DMS 273 (cell line): ENCODE measurements around the gene ATG14.
"Not testable (repeated sequence)": the region's sequence is repeated elsewhere in the genome, so short reads cannot be mapped to it uniquely, and the experiment has no call there.

Source experiments
- DNase-seq: peaks from one replicate; lab custom pipeline; 2025; ENCODE audit not compliant: unreplicated experiment; lab: John Stamatoyannopoulos, UW

Gene ATG14

DNA sequence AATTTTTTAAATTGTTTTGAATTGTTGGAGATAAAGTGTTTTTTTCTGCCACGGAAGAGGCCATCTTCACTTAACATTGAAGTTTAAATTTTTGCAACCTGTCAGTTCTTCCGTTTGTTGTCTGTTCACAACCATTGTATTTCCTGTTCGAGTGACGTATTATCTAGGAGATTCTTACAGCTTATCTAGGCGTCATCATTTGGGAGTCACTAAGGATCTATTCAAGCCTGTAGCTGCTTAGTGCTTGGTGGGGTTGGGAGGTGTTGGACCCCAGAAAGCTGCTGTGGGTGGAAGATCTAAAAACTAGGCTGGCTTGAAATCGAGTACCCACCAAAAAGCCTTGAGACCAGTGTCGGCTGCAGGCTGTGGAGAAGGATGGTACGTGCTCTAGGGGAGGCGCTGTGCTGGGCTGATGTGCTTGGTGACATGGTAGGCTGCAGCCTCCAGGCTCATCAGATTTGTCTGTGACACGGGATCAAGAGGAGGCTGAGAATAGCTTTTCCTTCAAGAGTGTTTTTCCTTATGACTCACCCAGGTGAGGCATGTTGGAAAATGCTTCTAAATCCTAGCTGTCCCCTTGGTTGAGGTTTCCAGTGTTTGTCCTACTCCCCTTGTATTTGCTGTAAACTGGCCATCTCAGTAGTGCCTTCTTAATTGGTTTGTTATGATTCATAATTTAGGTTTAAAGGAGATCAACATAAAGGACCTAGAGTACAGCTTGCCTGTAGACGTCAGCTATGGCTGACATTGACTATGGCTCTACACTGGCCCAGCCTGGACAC lies 57.8 kb downstream of the ATG14 start:
- no peak for DNase-seq

DNA sequence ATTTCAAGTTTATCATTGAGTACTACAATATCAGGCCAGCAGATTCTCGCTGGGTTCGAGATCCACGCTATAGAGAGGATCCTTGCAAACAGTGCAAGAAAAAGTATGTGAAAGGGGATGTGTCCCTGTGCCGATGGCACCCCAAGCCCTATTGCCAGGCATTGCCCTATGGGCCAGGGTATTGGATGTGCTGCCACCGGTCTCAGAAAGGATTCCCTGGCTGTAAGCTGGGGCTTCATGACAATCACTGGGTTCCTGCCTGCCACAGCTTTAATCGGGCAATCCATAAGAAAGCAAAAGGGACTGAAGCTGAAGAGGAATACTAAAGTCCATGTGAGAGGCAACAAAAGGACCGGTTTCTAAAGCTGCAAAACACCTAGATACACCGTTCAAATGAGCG lies 59.4 kb downstream of the ATG14 start:
- no peak for DNase-seq

DNA sequence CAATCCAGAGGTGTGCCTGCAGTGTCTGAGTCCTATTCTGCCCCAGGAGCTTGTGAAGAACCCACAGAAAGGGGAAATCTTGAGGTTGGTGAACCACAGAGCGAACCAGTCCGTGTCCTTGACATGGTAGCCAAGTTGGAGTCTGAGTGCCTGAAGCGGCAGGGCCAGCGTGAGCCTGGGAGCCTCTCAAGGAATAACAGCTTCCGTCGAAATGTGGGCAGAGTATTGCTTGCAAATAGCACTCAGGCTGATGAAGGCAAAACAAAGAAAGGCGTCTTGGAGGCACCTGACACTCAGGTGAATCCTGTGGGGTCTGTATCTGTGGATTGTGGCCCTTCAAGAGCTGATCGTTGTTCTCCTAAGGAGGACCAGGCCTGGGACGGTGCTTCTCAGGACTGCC lies 60.5 kb downstream of the ATG14 start:
- DNase-seq, result no peak

DNA sequence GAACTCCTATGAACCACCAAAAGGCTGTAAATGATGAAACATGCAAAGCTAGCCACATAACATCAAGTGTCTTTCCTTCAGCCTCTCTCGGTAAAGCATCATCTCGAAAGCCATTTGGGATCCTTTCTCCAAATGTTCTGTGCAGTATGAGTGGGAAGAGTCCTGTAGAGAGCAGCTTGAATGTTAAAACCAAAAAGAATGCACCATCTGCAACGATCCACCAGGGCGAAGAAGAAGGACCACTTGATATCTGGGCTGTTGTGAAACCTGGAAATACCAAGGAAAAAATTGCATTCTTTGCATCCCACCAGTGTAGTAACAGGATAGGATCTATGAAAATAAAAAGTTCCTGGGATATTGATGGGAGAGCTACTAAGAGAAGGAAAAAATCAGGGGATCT lies 61.2 kb downstream of the ATG14 start:
- DNase-seq, result no peak

- DNase-seq, result no peak
Observed at GRCh38 chr14:55349565-55349964, 62.1 kb downstream of the ATG14 start.

- peak; percentile 38 for DNase-seq
Observed at GRCh38 chr14:55348766-55349453, 62.7 kb downstream of the ATG14 start.

DNA sequence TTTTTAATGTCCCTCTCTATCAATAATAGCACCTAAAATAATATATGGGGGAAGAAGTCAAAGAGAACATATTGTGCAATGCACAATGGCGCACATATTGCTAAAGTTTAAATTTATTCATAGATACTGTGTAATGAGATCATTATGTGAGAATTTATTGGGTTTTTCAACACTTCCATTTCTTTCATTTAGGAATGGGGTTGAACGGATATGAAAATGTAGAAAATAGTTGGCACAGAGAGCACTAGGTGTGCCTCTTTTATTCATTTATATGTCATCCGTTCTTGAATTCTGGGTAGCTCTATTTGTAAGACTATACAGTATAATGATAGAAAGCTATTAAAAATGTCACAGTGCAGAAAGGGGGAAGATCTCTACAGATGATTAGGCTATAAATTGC lies 63.9 kb downstream of the ATG14 start:
- no peak for DNase-seq

DNA sequence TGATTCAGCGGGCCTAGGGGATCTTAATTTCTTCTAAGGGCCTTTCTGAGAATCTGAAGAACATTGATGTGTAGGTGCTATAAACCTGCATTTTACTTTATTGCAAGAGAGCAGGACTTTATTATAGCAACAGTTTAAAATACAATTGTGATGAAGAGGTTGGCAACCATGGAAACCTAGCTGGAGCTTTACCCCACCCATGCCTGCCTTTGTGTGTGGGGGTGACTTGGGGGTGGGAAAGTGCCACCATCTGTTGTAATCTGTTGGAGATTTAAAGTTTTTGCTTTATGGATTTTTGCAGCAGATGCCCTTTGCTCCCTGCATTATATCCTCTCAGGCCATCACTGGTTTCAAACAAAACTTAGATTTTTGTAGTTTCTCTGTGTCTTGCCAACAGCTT lies 64.6 kb downstream of the ATG14 start:
- peak; percentile 20 for DNase-seq

- DNase-seq, result not testable (repeated sequence)
Observed at GRCh38 chr14:55344582-55345163, 67.0 kb downstream of the ATG14 start.

- no peak for DNase-seq
Observed at GRCh38 chr14:55341781-55342180, 69.8 kb downstream of the ATG14 start.

DNA sequence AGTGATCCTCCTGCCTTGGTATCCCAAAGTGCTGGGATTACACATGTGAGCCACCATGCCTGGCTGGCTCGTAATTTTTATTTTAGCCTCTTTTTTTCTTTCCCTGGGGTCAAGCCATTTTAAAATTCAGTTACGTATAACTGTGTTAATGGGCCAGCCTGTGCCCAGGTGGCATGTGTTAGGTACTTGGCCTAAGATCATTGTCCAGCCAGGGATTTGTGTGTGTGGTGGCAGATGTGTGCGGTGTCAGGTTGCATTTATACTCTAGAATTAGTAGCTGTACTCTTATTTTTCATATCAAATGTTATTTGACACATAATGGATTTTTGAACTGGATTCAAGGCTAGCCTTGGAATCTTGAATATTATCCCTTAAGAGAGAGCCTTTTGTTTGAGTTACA lies 71.1 kb downstream of the ATG14 start:
- peak; percentile 73 for DNase-seq

DNA sequence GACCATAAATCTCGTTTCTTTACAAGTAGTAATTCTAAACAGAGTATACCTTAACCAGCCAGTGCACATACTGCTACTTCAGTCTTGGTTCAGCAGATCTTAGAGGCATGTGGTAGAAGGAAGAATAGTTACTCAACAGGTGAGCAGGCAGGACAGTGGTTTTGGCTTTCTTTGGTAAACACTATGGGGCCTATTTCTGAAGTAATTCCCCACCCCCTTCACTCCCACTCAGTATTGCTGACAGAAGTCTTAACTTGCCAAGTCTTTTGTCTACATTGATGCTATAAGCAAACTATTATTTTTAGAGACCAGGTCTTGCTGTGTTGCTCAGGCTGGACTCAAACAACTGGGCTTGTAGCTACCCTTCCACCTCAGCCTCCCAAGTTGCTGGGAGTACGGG lies 71.9 kb downstream of the ATG14 start:
- peak; percentile 39 for DNase-seq

GRCh38 chr14:55336691-55337090 lies 74.9 kb downstream of the ATG14 start:
- no peak for DNase-seq

DNA sequence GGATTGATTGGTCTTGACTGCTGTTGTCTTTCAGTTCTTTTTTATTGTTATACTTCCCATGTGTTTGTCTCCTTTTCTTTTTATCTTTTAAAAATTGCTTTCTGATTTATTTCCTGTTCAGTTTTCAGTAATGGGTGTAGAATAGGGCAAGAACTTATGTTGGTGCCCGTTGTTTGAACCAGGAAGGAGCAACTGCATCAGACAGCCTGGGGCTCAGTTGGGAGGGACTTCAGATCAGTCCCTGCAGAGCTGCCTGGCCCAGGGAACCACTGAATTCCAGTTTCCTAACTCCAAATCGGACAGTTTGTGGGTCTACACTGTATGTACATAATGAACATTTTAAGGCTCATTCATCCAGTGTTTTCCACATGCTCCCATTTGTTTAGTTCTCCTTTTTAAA lies 75.5 kb downstream of the ATG14 start:
- DNase-seq, result no peak

GRCh38 chr14:55333711-55334485 lies 77.7 kb downstream of the ATG14 start:
- no peak for DNase-seq

DNA sequence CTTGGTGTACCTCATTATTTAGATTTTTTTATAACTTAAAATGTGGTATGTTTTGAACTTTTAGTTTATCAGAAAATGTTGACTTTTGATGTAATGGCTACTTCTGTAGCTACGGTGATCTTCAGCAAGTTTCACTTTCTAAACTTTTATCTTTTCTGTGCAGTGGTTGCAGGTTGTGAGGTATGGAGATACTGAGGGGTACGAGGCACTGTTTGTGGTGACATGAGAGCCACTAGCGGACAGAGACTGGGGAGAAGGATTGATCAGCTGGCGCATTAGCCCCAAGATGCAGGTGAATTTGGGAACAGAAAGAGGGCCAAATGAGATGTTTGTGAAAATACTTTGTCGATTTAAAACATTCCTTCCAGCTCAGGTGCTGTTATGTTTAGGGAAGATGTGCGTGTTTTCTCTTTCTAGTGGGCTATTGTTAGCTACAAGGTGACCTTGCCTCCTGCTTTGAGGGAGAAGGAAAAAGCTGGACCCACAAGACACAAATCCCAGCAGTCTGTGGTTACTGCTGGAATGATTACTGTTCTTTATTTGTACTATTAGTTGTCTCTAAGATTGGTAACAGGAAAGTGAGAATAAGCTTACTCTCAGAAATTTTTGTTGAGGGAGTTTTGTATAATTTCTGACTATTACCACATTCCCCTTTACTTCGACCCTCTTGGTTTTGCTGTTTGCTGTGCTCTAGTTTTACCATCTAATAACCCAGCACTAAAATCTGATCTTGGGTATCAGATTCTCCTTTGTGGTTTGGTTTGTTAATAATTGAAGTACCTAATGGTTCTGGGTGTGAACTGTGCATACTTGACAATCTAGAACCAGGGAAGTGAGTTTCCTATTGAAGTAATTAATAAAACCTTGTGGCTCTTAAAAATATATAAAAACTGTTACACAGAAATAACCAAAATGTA lies 78.7 kb downstream of the ATG14 start:
- no peak for DNase-seq

- no peak for DNase-seq
Observed at GRCh38 chr14:55329999-55330710, 81.5 kb downstream of the ATG14 start.

- no peak for DNase-seq
Observed at GRCh38 chr14:55328317-55328716, 83.3 kb downstream of the ATG14 start.

DNA sequence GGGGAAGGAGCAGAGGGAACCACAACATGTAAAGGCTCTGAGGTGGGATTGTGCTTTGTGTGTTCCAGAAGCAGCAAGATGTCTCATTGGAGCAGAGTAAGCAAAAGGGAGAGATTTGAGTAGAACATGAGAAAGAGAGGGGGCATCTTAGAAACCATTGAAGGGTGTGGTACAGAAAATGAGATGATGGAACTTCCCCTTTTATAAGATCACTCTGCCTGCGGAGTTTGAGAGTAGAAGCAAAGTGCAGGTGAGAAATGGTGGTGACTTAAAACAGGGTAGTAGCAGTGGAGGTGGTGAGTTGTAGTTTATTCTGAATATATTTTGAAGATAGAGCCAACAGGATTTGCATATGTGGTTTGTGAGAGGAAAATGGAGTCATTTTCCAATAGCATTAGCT lies 84.5 kb downstream of the ATG14 start:
- no peak for DNase-seq

DNA sequence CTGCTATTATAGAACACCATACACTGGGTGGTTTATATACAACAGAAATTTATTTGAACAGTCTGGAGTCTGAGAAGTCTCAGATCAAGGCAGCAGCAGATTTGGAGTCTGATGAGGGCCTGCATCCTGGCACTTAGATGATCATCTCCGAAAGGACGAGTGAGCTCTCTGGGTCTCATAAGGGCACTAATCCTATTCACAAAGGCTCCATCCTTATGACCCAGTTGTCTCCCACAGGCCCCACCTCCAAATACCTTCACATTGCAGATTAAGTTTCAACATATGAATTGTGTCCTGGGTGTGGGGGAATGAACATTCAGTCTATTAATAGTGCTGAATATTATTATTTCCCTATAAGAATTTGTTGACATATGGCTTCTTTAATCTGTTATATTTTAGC lies 86.8 kb downstream of the ATG14 start:
- no peak for DNase-seq
